Endometrial microvascular endothelial cells (primary cell): ENCODE measurements around the gene BCAP29. TPM values are rescaled to one million over a fixed set of nuclear protein-coding genes. Genes with fewer than 3 reads are reported as not detected.

Source experiments
- in situ Hi-C: cut with HindIII; loops from 2 replicates; pipeline ENCODE4 v1.10.0; 2017; ENCODE audit warnings: low sequenced_read_pairs, low pct_unique_long_range_greater_than_20kb; ENCODE audit errors: inconsistent ontology term
- total RNA-seq: library from RNA; depleted of rRNA; stranded (reverse); fragments of >200 nt; gene quantifications from one replicate; pipeline ENCODE4 v1.2.3, GENCODE V29; 2015; ENCODE audit errors: inconsistent ontology term

The BCAP29 gene
- total RNA-seq, 1 donor from 2014 or later = 311 TPM

- in situ Hi-C loops = no loop called here
Measured at GRCh38 chr7:107652642-107653041, 72.6 kb downstream of the BCAP29 start.

DNA sequence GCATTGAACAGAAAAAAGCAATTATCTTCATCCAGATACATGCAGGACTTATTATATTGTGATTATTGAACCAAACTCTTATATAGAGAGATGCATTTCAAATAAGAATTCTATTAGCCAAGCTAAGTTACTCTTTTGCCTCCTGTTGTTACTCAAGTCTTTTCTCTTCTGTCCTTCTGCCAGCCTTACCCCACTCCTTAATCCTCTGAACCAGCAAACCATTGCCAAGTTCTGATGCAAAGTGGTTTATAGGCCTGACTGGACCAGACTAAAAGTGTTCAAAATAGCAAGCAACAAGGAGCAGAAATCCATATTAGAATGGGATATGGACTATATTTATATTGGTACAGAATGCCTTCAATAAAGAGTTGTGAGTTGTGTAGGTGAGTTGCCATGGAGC, 78.4 kb downstream of the BCAP29 start:
- in situ Hi-C loops = no loop called here

DNA sequence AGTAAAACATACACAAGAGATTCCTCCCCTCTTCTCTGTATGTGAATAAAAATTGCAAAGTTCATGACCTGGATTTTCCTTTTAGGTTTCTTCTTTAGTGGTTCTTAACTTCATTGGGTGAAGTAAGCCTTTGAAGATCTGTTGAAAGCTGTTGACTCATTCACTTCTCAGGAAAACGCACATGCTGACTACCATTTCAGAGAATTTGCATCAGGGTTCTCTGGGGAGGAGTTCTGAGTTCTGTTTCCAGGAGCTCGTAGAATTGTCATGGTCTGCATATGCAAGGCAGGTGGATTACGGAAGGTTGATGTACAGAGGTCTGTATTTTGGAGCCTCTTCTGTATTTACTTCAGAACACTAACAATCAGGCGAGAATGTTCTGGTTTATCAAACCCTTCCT, 79.6 kb downstream of the BCAP29 start:
- in situ Hi-C loops = no loop called here

- in situ Hi-C loops = no loop called here
Measured at GRCh38 chr7:107660381-107661080, 80.5 kb downstream of the BCAP29 start, which contains the start of gene SLC26A4. TSS of gene SLC26A4 (plus strand) at chr7:107660828. CDS start at chr7:107661642, 814 bp downstream.

GRCh38 chr7:107661081-107661864, 81.2 kb downstream of the BCAP29 start:
- in situ Hi-C loops = no loop called here

DNA sequence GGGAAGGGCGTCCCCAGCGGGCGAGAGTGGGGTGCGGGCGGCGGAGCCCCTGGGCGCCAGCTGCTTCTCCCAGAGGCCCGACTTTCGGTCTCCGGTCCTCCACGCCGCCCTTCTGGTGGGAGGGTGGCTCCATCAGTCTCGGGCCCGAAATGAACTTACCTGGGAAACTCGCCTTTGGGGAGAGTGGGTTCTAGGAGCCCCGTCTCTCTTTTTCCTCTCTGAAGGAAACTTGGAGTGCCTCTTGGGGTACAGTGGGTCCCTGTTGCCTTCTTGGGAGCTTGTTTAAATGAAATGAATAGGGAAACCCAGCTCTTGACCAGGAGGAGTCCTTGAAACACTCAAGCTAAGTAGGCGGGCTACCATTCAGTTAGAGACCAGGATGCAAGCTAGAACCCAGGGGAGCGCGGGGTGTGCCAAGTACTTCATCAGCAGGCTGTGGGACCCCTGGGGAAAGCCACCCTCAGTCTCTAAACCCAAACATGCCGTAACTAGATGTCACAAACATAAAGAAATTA, 81.9 kb downstream of the BCAP29 start:
- in situ Hi-C loops = no loop called here

GRCh38 chr7:107663196-107663595, 83.2 kb downstream of the BCAP29 start:
- in situ Hi-C loops = no loop called here

DNA sequence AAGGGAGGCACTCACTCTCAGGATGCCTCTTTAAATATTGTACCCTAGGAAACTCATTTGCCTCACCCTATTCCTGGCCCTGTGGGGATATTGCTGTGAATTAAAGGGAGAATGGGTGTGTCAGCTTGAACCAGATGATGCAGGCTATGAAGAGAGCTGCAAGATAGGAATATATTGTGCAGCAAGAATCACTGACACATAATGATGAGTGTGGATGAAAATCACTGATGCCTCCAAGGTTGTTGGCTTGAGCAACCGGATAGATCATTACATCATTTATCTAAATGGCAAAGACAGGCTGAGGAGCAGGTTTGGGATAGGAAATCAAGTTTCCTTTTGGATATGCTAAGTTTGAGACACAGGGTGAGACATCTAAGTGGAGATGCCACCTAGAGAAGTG, 86.7 kb downstream of the BCAP29 start:
- in situ Hi-C loops = no loop called here

- in situ Hi-C loops = no loop called here
Measured at GRCh38 chr7:107667341-107667740, 87.3 kb downstream of the BCAP29 start.

DNA sequence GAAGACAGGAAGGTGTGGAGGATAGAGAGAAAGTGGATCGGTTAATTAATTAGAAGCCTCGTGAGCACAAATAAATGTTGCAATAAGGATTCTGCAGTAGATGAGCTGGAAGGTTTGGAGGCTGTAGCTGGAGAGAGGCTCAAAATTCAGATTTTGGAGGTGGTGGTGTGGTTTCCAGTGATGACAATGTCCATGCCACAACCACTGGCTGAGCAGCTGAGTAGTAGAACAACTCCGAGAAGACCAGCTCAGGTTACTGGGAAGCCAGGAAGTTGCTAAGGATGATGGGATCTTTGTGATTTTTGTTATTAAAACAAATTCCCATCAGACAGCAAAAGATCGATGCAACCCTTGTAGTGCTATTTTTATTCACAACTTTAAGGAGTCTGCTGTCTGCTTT, 88.2 kb downstream of the BCAP29 start:
- in situ Hi-C loops = no loop called here

Other genes with a start within 250 kb of the BCAP29 start
- gene GPR22, start 110.2 kb upstream of the BCAP29 start, total RNA-seq = not detected
- 36.4 TPM for gene COG5, start 16.3 kb upstream of the BCAP29 start, total RNA-seq
- gene DUS4L, start 16.3 kb upstream of the BCAP29 start, total RNA-seq = 17.6 TPM
- 0.09 TPM for gene SLC26A4, start 80.6 kb downstream of the BCAP29 start, total RNA-seq
- gene CBLL1, start 163.9 kb downstream of the BCAP29 start, total RNA-seq = 20.3 TPM
- gene SLC26A3, start 223.0 kb downstream of the BCAP29 start, total RNA-seq = not detected